Measurements from ENCODE around the gene KCTD13. TPM values are rescaled to one million over a fixed set of nuclear protein-coding genes. Genes with fewer than 3 reads are reported as not detected.

The KCTD13 gene
- total RNA-seq, 2 donors from 2014 or later, result 17.7 to 28.8 TPM

- H3K9me3 ChIP-seq, result no peaks in the 10 kb centered on the region
- H3K27me3 ChIP-seq, result no peaks in the 10 kb centered on the region
- no peak for DNase-seq
- intact Hi-C loops (cut with DNase I), result no loop called here
- no peak overlapping the region for H3K9ac ChIP-seq (ENCODE audit: low read depth in 2 of 2, low read length in 2 of 2)
- H3K27ac ChIP-seq, result no peak overlapping the region
- H3K4me3 ChIP-seq, result no peak overlapping the region
- TF ChIP-seq CTCF (IDR thresholded peaks at IDR 0.05), result no peak
- H3K4me1 ChIP-seq, result no peaks in the 10 kb centered on the region
- H3K36me3 ChIP-seq, result no peaks in the 10 kb centered on the region
Measured at GRCh38 chr16:29909391-29909790, 16.6 kb downstream of the KCTD13 start.

DNA sequence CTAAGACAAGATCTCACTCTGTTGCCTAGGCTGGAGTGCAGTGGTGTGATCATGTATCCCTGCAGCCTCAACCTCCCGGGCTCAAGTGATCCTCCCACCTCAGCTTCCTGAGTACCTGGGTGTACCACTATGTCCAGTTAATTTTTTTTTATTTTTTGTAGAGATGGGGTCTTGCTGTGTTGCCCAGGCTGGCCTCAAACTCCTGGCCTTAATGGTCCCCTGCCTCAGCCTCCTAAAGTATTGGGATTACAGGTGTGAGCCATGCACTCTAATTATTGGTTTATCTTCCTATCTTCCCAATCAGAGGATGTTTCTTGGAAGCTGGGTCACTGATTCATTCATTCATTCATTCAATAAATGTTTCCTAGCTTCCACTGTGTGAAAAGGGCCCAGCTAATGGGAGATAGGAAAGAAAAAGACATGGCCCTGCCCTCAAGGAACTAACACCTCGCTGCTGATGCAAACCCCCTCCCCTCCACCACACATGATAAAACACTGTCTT, 17.3 kb downstream of the KCTD13 start:
- DNase-seq, result no peak
- intact Hi-C loops (cut with DNase I), result no loop called here

DNA sequence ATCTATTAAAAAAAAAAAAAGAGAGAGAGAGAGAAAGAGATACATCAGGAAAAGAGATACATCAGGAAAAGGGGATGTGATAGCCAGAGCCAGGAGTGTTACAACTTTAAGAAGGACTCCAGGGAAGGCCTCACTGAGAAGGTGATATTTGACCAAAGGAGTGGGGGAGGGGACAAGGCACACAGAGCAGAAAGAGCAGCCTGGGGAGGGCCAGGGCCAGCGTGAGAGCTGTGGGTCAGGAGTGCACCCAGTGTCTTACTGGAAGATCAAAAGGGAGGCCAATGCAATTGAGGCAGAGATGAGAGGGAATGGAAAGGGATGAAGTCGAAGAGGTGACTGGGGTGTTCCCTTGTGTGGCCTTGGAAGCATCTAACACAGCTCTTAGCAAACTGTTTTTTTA, 18.1 kb downstream of the KCTD13 start:
- no peaks in the 10 kb centered on the region for H3K36me3 ChIP-seq
- DNase-seq, result no peak
- no peak for TF ChIP-seq CTCF (IDR thresholded peaks at IDR 0.05)
- intact Hi-C loops (cut with DNase I), result no loop called here
- no peaks in the 10 kb centered on the region for H3K27me3 ChIP-seq
- no peaks in the 10 kb centered on the region for H3K4me1 ChIP-seq
- H3K9me3 ChIP-seq, result no peaks in the 10 kb centered on the region
- no peak overlapping the region for H3K4me3 ChIP-seq
- H3K27ac ChIP-seq, result no peak overlapping the region
- H3K9ac ChIP-seq (ENCODE audit: low read depth in 2 of 2, low read length in 2 of 2), result no peak overlapping the region

More for the DNA sequence above, 17.3 kb downstream of the KCTD13 start:
- no peak for TF ChIP-seq CTCF (IDR thresholded peaks at IDR 0.05)
- Histone ChIP-seq H3K9ac (ENCODE audit: low read depth in 2 of 2, low read length in 2 of 2) (no peak overlapping the region), H3K36me3 (no peaks in the 10 kb centered on the region), H3K4me3 (no peak overlapping the region), H3K27ac (no peak overlapping the region), H3K27me3 (no peaks in the 10 kb centered on the region), H3K4me1 (no peaks in the 10 kb centered on the region), H3K9me3 (no peaks in the 10 kb centered on the region)

DNA sequence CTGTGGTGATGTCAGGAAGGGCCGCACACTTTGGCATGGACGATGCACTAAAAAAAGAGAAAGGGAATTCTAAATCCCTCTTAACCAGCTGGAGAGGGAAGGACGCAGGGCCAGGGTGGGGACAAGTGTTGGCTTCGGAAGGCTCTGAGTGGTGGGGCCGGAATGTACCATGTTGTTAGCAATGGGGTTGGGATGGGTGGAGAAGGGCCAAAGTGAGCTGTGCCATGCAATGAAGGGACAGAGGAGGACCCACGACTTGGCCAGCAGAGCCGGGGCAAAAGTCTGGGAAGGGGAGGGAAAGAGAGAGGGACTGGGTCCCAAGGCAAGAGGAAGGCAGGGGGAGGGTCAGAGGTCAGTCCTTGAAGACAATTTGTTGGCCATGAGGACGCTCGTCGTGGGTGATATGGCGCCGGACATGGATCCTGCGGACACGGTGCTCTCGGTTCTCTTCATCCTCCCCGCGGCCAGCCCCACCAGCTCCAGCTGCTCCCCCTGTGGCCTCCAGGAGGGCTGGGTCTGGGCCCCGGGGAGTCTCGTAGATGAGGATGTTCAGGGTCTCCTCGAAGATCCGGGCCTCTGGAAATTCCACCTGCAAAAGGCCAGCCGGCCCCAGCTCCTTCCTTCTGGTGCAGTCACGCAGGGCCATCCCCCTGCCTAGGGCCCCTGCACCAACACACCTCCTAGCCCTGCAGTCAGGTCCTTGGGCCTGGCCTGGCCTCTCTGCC, 19.3 kb downstream of the KCTD13 start:
- Histone ChIP-seq H3K4me1 (no peaks in the 10 kb centered on the region), H3K9ac (ENCODE audit: low read depth in 2 of 2, low read length in 2 of 2) (no peak overlapping the region), H3K27ac (no peak overlapping the region), H3K27me3 (no peaks in the 10 kb centered on the region), H3K4me3 (no peak overlapping the region), H3K36me3 (no peaks in the 10 kb centered on the region), H3K9me3 (no peaks in the 10 kb centered on the region)
- intact Hi-C loops (cut with DNase I), result no loop called here
- no peak for DNase-seq
- no peak for TF ChIP-seq CTCF (IDR thresholded peaks at IDR 0.05)

GRCh38 chr16:29905668-29906067, 20.4 kb downstream of the KCTD13 start:
- no peak overlapping the region for H3K9ac ChIP-seq (ENCODE audit: low read depth in 2 of 2, low read length in 2 of 2)

More at GRCh38 chr16:29905668-29906067, 20.4 kb downstream of the KCTD13 start:
- Histone ChIP-seq H3K27ac (no peak overlapping the region), H3K4me3 (no peak overlapping the region), H3K9me3 (no peaks in the 10 kb centered on the region), H3K27me3 (no peaks in the 10 kb centered on the region), H3K36me3 (no peaks in the 10 kb centered on the region), H3K4me1 (no peaks in the 10 kb centered on the region)
- no peak for TF ChIP-seq CTCF (IDR thresholded peaks at IDR 0.05)
- no peak for DNase-seq
- intact Hi-C loops (cut with DNase I), result no loop called here

All from colonic mucosa (tissue), 4 donors.